ENCODE results near the gene C1orf21.

C1orf21 gene

GRCh38 chr1:184427722-184428121 is 40.9 kb downstream of the C1orf21 start:
- Histone ChIP-seq H3K9ac (no peak overlapping the region), H2AFZ (no peak overlapping the region), H3K27ac (no peak overlapping the region), H3K4me2 (ENCODE audit: low read length) (no peak overlapping the region), H3K27me3 (ENCODE audit: control insufficient read depth, insufficient read depth, low read length) (no peaks in the 10 kb centered on the region), H3K9me3 (ENCODE audit: control insufficient read depth, low read length) (no peaks in the 10 kb centered on the region), H3K4me1 (no peaks in the 10 kb centered on the region), H3K36me3 (ENCODE audit: control insufficient read depth, insufficient read depth, low read length) (no peaks in the 10 kb centered on the region), H3K4me3 (ENCODE audit: low read depth, low read length) (no peak overlapping the region), H3K79me2 (no peaks in the 10 kb centered on the region)
- TF ChIP-seq, protein P1, sequence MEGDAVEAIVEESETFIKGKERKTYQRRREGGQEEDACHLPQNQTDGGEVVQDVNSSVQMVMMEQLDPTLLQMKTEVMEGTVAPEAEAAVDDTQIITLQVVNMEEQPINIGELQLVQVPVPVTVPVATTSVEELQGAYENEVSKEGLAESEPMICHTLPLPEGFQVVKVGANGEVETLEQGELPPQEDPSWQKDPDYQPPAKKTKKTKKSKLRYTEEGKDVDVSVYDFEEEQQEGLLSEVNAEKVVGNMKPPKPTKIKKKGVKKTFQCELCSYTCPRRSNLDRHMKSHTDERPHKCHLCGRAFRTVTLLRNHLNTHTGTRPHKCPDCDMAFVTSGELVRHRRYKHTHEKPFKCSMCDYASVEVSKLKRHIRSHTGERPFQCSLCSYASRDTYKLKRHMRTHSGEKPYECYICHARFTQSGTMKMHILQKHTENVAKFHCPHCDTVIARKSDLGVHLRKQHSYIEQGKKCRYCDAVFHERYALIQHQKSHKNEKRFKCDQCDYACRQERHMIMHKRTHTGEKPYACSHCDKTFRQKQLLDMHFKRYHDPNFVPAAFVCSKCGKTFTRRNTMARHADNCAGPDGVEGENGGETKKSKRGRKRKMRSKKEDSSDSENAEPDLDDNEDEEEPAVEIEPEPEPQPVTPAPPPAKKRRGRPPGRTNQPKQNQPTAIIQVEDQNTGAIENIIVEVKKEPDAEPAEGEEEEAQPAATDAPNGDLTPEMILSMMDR (IDR thresholded peaks at IDR 0.05) = no peak

GRCh38 chr1:184428604-184429003 is 41.8 kb downstream of the C1orf21 start:
- Histone ChIP-seq H3K9me3 (ENCODE audit: control insufficient read depth, low read length) (no peaks in the 10 kb centered on the region), H3K4me1 (no peaks in the 10 kb centered on the region), H3K4me3 (ENCODE audit: low read depth, low read length) (no peak overlapping the region), H3K9ac (no peak overlapping the region), H3K4me2 (ENCODE audit: low read length) (no peak overlapping the region), H3K27me3 (ENCODE audit: control insufficient read depth, insufficient read depth, low read length) (no peaks in the 10 kb centered on the region), H3K27ac (no peak overlapping the region), H3K36me3 (ENCODE audit: control insufficient read depth, insufficient read depth, low read length) (no peaks in the 10 kb centered on the region), H2AFZ (no peak overlapping the region), H3K79me2 (no peaks in the 10 kb centered on the region)
- TF ChIP-seq, protein P1 (IDR thresholded peaks at IDR 0.05) = no peak

GRCh38 chr1:184429335-184429734 is 42.5 kb downstream of the C1orf21 start:
- Histone ChIP-seq H2AFZ (no peak overlapping the region), H3K4me3 (ENCODE audit: low read depth, low read length) (no peak overlapping the region), H3K36me3 (ENCODE audit: control insufficient read depth, insufficient read depth, low read length) (no peaks in the 10 kb centered on the region), H3K9me3 (ENCODE audit: control insufficient read depth, low read length) (no peaks in the 10 kb centered on the region), H3K27me3 (ENCODE audit: control insufficient read depth, insufficient read depth, low read length) (no peaks in the 10 kb centered on the region), H3K79me2 (no peaks in the 10 kb centered on the region), H3K27ac (no peak overlapping the region), H3K4me1 (no peaks in the 10 kb centered on the region), H3K9ac (no peak overlapping the region), H3K4me2 (ENCODE audit: low read length) (no peak overlapping the region)
- TF ChIP-seq, protein P1 (IDR thresholded peaks at IDR 0.05) = no peak

GRCh38 chr1:184433956-184434502 is 47.2 kb downstream of the C1orf21 start:
- Histone ChIP-seq H2AFZ (no peak overlapping the region), H3K9me3 (ENCODE audit: control insufficient read depth, low read length) (no peaks in the 10 kb centered on the region), H3K4me1 (no peaks in the 10 kb centered on the region), H3K9ac (no peak overlapping the region), H3K4me2 (ENCODE audit: low read length) (no peak overlapping the region), H3K27me3 (ENCODE audit: control insufficient read depth, insufficient read depth, low read length) (no peaks in the 10 kb centered on the region), H3K4me3 (ENCODE audit: low read depth, low read length) (no peak overlapping the region), H3K27ac (no peak overlapping the region), H3K79me2 (no peaks in the 10 kb centered on the region), H3K36me3 (ENCODE audit: control insufficient read depth, insufficient read depth, low read length) (no peaks in the 10 kb centered on the region)
- TF ChIP-seq, protein P1 (IDR thresholded peaks at IDR 0.05) = no peak

- Histone ChIP-seq H3K27me3 (ENCODE audit: control insufficient read depth, insufficient read depth, low read length) (no peaks in the 10 kb centered on the region), H3K79me2 (no peaks in the 10 kb centered on the region), H3K4me1 (no peaks in the 10 kb centered on the region), H3K36me3 (ENCODE audit: control insufficient read depth, insufficient read depth, low read length) (no peaks in the 10 kb centered on the region), H3K9me3 (ENCODE audit: control insufficient read depth, low read length) (no peaks in the 10 kb centered on the region), H3K27ac (no peak overlapping the region), H2AFZ (no peak overlapping the region), H3K9ac (no peak overlapping the region), H3K4me3 (ENCODE audit: low read depth, low read length) (no peak overlapping the region), H3K4me2 (ENCODE audit: low read length) (no peak overlapping the region)
- TF ChIP-seq, protein P1 (IDR thresholded peaks at IDR 0.05) = no peak
These were observed 50.5 kb downstream of the C1orf21 start for GRCh38 chr1:184437291-184437690.

Measured in parathyroid adenoma (tissue), 2 donors.